HG02798 (cell line): ENCODE data around the gene TYW1B.
"Not testable (repeated sequence)": the region's sequence is repeated elsewhere in the genome, so short reads cannot be mapped to it uniquely, and the experiment has no call there.

Experiments used
- ATAC-seq: cut with Tn5 transposase; IDR thresholded peaks from one replicate; pipeline ENCODE4 v1.9.1; 2021; ENCODE audit warnings: mild to moderate bottlenecking; ENCODE audit not compliant: unreplicated experiment, poor library complexity

Gene TYW1B

DNA sequence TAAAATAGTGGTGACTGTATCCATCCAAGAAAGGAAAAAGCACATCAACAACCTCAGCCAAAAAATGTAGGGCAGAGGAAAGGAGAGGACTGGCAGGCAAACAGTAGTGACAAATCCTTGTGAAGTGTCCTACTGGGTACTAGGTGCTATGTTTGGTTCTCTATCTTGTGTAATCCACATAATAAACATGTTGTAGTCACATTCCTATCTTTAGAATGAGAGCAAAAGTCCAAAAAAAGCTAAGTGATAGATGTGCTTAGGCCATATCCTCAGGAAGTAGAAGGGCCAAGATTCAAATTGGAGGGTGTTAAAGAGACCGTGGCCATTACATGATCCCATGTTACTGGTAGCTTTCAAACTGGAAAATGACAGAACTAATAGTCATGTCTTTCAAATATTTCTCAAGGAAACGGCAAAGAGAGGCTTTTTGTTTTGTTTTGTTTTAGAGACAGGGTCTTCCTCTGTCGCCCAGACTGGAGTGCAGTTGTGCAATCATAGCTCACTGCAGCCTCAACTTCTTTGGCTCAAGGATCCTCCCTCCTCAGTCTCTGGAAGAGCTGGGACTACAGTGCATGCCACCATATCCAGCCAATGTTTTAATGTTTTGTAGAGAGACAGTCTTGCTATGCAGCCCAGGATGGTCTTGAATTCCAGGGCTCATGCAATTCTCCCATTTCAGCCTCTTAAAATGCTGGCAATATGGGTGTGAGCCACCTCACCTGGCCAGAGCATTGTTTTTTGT, 244.2 kb downstream of the TYW1B start:
- not testable (repeated sequence) for ATAC-seq

DNA sequence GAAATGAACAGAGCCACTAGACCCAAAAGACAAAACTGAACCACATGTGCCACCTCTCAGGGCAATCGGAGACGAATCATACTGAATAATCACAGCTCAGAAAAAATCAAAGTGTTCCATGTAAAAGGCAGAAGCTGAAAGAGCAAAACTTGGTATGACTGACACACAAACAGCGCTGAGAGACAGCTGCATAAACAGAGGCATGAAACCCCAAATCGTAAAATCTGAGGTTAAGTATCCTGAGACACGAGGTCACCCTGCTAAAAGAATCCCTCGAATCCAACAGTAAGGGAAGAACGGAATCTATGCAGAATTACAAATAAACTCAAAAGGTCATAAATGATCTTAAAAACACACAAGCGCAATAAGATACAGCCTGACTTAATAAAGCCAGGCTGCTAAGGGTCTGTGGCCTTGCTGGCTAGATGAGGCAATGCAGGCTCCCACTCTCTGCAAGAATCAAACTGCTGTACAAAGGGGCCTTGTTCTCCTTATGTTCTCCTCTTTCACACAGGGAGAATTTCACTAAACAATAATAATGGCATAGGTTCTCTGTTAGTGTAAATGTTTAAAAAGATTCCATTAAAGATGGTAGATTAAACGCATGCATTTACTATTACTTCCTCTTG, 247.7 kb downstream of the TYW1B start:
- ATAC-seq = not testable (repeated sequence)

DNA sequence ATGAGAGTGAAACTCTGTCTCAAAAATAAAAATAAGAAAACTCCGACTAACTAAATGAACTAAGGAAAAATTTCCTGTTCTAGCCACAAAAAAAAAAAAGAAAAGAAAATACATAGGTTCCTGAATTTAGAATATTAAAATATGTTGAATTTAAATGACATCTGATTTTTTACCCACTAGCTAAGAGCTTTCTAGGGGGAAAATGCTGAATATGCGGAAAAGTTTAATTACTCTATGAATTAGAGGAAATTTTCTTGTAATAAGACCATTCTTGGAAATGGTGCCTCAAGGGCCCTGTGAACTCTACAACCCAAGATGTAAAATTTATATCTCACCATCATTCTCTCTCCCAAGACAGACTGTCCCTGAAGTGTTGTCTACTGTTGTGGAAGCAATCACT, 250.9 kb downstream of the TYW1B start:
- no peak for ATAC-seq

DNA sequence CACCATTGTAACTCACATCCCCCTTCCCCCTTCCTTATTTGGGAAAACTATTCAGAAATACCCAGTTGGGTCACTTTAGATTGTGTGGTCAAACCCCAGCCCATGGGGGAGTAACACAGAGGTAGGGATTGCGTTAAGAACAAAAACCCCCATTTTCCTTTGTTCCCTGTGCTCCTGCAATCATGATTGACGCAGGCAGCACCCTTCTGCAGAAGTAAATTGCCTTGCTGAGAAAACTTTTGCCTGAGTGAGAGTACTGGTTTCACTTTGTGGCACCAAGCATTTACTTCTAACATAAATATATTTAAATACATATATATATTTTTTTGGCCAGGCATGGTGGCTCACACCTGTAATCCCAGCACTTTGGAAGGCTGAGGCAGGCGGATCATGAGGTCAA, 266.0 kb downstream of the TYW1B start:
- not testable (repeated sequence) for ATAC-seq

DNA sequence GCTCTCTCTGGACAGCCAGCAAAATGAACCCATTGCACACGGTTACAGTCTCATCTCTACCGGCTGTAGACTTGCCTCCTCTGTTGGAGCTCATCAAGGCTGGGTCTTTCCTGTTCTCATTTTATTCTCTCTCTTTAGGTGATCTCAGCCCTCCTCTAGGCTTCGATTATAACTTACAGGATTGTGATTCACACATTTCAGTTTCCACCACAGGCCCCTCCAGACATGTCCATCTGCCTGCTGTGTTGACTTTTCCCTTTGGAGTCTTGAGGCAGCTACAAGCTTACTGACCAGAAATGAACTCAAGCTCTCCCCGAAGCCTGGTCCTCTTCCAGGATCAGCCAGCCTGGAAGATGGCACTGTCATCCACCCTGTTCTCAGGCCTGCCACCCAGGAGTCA, 268.5 kb downstream of the TYW1B start:
- not testable (repeated sequence) for ATAC-seq

DNA sequence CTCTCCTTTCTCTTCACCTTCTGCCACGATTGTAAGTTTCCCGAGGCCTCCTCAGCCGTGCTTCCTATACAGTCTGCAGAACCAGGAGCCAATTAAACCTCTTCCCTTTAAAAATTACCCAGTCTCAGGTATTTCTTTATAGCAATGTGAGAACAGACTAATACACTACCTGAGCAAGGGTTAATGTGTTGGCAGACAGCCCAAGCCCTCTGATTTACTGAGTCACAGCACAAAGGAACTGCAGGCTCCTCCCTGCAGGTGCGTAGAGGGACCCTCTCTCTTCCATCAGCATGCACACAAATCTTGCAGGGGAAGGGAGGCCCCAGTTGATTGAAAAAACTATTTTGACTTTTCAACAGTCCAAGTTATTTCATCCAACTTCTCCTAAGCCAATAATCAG, 271.3 kb downstream of the TYW1B start:
- ATAC-seq = not testable (repeated sequence)

DNA sequence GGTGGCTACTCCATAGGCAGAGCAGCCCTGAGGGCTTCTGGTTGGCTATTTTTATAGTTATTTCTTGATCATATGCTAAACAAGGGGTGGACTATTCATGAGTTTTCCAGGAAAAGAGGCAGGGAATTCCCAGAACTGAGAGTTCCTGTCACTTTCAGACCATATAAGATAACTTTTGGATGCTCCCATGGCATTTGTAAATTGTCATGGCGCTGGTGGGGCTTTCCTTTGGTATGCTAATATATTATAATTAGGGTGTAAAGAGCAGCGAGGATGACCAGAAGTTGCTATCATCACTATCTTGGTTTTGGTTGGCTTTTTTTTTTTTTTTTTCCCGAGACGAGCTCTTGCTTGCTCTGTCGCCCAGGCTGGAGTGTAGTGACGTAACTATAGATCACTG, 272.8 kb downstream of the TYW1B start:
- ATAC-seq = not testable (repeated sequence)

DNA sequence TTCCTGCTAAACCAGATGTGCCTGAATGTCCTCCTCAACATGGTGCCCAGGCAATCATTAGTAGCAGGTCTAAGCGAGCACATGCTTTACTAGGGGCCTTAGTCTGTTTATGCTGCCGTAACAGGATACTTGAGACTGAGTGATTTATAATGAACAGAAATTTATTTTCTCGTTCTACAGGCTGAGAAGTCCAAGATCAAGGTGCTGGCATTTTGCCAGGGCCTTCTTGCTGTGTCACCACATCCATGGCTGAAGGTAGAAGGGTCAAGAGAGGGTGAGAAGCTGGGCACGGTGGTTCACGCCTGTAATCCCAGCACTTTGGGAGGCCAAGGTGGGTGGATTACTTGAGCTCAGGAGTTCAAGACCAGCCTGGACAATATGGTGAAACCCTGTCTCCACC, 273.6 kb downstream of the TYW1B start:
- ATAC-seq = not testable (repeated sequence)

DNA sequence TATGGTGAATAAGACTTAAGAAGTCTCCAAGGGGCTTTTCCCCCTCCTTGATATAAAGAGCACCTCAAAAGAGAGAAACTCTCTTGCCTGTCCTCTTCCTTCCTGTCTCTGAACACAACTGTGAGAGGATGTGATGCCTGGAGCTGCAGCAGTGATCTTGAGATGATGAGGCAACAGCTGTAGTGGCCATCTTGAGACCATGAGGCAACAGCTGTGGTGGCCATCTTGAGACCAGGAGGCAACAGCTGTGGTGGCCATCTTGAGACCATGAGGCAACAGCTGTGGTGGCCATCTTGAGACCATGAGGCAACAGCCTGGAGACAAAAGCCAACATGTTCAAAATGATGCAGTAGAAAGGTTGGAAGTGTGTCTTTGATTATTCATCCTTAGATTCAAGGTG, 277.5 kb downstream of the TYW1B start:
- ATAC-seq = not testable (repeated sequence)

DNA sequence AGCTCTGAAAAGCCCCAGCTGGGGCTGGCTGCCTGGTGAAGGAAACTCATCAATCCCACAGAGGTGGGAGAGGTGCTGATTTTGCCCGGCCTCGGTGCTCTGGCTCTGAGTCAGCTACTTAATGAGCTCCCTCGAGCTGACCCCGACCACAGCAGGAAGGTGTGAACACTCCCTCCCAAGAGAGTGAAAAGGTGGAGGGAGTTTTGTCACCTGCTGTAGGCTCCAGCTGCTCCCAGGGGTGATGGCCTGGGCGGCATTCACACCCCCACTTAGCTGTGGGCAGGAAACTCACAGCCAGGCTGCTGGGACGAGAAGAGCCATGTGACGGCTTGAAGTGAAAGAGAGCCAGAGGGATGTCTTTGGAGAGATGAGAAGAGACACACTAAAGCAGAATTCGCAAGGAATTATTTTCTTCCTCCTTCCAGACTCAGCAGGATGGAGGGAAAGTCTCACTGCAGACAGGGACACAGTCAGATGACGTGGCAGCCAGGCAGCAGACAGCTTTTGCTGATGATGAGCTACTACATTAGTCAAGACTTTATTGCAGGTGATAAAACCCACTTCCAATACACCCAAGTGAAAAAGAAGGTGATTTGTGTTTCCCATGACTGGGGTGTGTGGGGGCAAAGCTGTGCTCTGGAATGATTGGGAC, 281.3 kb downstream of the TYW1B start:
- peak; percentile 79 for ATAC-seq

DNA sequence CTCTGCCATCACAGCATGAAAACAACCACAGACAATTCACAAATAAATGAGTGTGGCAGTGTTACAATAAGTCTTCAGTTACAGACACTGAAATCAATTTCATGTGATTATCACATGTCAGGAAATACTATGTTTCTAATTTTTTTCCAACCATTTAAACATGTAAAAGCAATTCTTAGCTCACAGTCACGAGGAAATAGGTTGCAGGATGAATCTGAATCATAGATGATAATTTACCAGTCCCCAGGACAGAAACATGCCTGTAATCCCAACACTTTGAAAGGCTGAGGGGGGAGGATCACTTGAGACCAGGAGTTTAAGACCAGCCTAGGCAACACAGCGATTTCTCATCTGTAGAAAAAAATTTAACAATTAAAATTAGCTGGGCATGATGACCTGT, 283.5 kb downstream of the TYW1B start:
- ATAC-seq = not testable (repeated sequence)

DNA sequence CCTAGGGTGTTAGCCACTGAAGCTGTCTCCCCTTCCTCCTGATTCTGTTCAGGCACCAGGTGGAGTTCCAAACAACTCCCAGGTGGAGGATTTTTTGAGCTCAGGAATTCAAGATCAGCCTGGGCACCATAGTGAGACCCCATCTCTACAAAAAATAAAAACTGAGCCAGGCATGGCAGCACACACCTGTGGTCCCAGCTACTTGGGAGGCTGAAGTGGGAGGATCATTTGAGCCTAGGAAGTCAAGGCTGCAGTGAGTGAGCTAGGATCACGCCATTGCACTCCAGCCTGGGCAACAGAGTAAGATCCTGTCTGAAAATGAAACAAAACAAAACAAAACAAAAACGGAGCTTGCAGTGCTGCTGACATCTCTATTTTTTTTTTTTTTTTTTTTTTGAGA, 287.1 kb downstream of the TYW1B start:
- no peak for ATAC-seq

DNA sequence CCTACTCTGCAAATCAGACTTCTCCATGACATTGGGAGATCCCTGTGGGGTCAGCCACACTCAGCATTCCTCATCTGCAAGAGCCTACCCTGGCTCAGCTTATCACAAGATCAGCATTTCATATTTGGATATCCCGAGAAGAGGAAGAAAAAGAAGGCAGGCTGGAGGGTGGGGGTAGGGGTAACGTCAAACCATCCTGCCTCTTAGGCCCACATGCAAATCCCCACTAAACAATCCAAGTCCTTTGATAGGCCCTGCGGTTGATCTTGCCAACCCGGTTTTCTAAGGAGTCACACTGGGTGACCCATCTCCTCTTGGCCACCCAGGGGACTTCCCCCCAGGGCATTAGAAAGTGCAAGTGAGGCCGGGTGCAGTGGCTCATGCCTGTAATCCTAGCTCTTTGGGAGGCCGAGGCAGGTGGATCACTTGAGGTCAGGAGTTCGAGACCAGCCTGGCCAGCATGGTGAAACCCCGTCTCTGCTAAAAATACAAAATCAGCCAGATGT, 287.8 kb downstream of the TYW1B start:
- ATAC-seq = no peak

DNA sequence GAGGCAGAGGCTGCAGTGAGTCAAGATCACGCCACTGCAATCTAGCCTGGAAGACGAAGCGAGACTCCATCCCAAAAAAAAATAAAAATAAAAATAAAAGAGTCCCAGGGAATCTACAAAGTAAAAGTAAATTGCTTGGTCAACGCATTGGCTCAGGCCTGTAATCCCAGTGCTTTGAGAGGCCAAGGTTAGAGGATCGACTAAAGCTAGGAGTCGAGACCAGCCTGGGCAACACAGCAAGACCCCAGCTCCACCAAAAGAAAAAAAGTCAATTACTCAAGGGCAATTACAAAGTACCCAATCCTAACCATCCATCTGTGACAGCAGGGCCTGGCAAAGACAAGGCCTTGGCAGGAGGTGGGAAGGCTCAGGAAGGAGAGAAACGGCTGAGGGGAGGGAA, 288.3 kb downstream of the TYW1B start:
- ATAC-seq = no peak

DNA sequence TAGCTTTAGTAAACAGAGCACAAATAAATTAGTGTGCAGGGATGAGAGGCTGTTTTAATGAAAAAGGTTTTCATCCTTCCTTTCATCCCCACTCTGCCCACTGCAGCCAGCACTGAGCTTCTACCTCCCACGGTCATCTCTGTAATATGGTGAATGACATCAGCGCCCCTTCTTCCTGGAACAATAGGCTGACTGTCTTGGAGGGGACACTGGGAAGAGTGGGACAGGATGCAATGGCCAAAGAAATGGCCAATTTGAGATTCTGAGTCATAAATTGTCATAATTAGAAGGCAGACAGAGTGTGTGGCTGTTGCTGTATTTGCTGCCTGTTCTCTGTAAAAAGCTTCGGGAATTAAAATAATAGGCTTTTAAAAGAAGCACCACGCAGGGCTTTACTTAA, 289.1 kb downstream of the TYW1B start:
- no peak for ATAC-seq

DNA sequence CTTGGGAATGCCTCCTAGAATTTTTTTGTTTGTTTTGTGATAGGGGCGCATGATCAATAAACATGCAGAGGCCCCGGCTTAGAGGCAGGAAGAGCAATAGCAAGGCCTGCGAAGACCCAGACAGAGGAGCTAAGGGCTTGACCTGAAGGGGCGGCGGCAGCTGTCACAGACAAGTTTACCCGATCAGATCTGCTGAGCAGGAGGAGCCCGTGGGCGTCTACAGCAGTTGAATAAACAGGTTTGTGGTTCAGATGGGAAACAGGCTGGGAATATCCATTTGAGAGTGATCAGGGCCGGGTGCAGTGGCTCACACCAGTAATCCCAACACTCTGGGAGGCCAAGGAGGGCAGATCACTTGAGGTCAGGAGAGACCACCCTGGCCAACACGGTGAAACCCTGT, 289.9 kb downstream of the TYW1B start:
- ATAC-seq = no peak

DNA sequence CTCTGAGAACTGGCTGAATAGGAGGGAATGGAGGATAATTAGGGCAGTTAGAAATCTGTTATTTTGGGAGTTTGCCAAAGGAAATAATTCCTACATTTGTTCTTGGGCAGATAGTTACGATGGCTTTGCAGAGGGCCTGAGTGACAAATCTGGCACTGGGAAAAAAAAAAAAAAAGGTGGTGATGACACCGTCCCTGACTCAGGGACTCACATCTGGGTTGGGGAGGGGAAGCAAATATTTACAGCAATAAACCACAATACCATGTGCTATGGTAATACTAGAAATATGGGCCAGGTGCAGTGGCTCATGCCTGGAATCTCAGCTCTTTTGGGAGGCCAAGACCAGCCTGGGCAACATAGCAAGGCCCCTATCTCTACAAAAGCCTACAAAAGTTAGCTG, 292.0 kb downstream of the TYW1B start:
- ATAC-seq = not testable (repeated sequence)

DNA sequence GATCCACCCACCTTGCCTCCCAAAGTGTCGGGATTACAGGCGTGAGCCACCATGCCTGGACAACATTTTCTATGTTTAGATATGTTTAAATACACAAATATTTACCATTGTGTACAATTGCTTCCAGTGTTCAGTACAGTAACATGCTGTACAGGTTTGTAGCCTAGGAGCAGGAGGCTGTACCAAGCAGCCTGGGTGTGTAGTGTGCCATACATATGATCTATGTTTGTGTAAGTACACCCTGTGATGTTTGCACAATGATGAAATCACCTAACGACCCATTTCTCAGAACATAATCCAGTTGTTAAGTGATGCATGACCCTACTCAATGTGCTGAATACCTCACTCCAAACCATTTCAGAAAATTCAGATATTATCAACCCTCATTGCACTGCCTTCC, 297.0 kb downstream of the TYW1B start:
- ATAC-seq = not testable (repeated sequence)
